H1 (cell line): Measurements from ENCODE around the gene MLH3. TPM values are rescaled to one million over a fixed set of nuclear protein-coding genes. Genes with fewer than 3 reads are reported as not detected.

Experiments used
- CTCF ChIA-PET: fragments of 300-600 bp; sonication (Branson Sonifier 250); formaldehyde crosslinking; loops from one replicate; lab custom pipeline; 2021; ENCODE audit not compliant: partially characterized antibody; lab: Charles Lee
- POLR2A ChIA-PET: fragments of 300-600 bp; sonication (Branson Sonifier 250); formaldehyde crosslinking; loops from one replicate; lab custom pipeline; 2021; ENCODE audit warnings: inconsistent platforms; ENCODE audit not compliant: partially characterized antibody; lab: Charles Lee
- DNase-seq, 2 experiments: peaks; one replicate each; pipeline versions ENCODE4 v3.0.0 to v3.0.0-alpha.2; 2010 to 2022; ENCODE audit warnings: low spot score in 2 of 2, low read depth in 1 of 2, mixed read lengths in 1 of 2
- FAIRE-seq: peaks from 2 replicates; lab custom pipeline; 2011; peaks lifted over from hg19 to GRCh38; lab: Jason Lieb, UNC
- H2AFZ ChIP-seq: 2 replicates; pipeline ENCODE4 v1.8.1; 2012; ENCODE audit warnings: low read length, inconsistent platforms
- H2AK5ac ChIP-seq: 2 replicates; pipeline ENCODE4 v1.6.1; 2013; ENCODE audit warnings: low read depth, low read length
- H2BK120ac ChIP-seq: replicated peaks from 2 replicates; pipeline ENCODE3; 2013; ENCODE audit warnings: low read depth, low read length, inconsistent platforms
- H2BK12ac ChIP-seq: 2 replicates; pipeline ENCODE4 v1.6.1; 2013; ENCODE audit warnings: low read depth, low read length
- H2BK15ac ChIP-seq: 2 replicates; pipeline ENCODE4 v1.6.1; 2013; ENCODE audit warnings: low read length
- H2BK20ac ChIP-seq: 2 replicates; pipeline ENCODE4 v1.6.1; 2013; ENCODE audit warnings: low read length
- H2BK5ac ChIP-seq: 2 replicates; pipeline ENCODE4 v1.6.1; 2013; ENCODE audit warnings: low read depth, low read length
- H3K14ac ChIP-seq: 2 replicates; pipeline ENCODE4 v1.6.1; 2013; ENCODE audit warnings: inconsistent platforms; ENCODE audit not compliant: insufficient read length
- H3K18ac ChIP-seq: 2 replicates; pipeline ENCODE4 v1.6.1; 2013; ENCODE audit warnings: low read length; ENCODE audit errors: extremely low read depth
- H3K23ac ChIP-seq: 2 replicates; pipeline ENCODE4 v1.6.1; 2013; ENCODE audit warnings: inconsistent platforms; ENCODE audit not compliant: insufficient read length
- H3K23me2 ChIP-seq: 2 replicates; pipeline ENCODE4 v1.6.1; 2013; ENCODE audit warnings: low read depth, low read length
- H3K27ac ChIP-seq: 2 replicates; pipeline ENCODE4 v1.6.1; 2011; ENCODE audit warnings: low read depth, low read length, inconsistent platforms
- H3K27me3 ChIP-seq, 4 experiments: replicated peaks in 1 of 4; 1 replicate in 1 of 4; 2 replicates in 3 of 4; pipeline versions ENCODE4 v1.6.1 to v1.8.1; 2011 to 2013; ENCODE audit warnings: low read length in 3 of 4, mild to moderate bottlenecking in 3 of 4, inconsistent platforms in 2 of 4, mixed read lengths in 2 of 4, moderate library complexity in 1 of 4; ENCODE audit not compliant: control insufficient read depth in 3 of 4, insufficient read depth in 3 of 4; ENCODE audit errors: extremely low read depth in 1 of 4
- H3K36me3 ChIP-seq, 4 experiments: 2 replicates each; pipeline versions ENCODE4 v1.6.1 to v1.8.1; 2011 to 2013; ENCODE audit warnings: mild to moderate bottlenecking in 4 of 4, low read length in 3 of 4, moderate library complexity in 2 of 4, control low read depth in 1 of 4, inconsistent platforms in 1 of 4; ENCODE audit not compliant: insufficient read depth in 4 of 4, control insufficient read depth in 2 of 4
- H3K4ac ChIP-seq: replicated peaks from 2 replicates; pipeline ENCODE3; 2013; ENCODE audit warnings: low read length, low read depth, mixed read lengths, inconsistent platforms; ENCODE audit not compliant: insufficient read length
- H3K4me1 ChIP-seq, 4 experiments: replicated peaks in 1 of 4; 1 replicate in 1 of 4; 2 replicates in 3 of 4; pipeline versions ENCODE4 v1.6.1 to v1.8.1; 2011 to 2013; ENCODE audit warnings: low read length in 3 of 4, inconsistent platforms in 2 of 4, mixed read lengths in 1 of 4; ENCODE audit not compliant: insufficient read depth in 4 of 4, control insufficient read depth in 3 of 4
- H3K4me2 ChIP-seq, 2 experiments: 2 replicates each; pipeline versions ENCODE4 v1.6.1 to v1.8.1; 2011 to 2013; ENCODE audit warnings: low read depth in 2 of 2, low read length in 2 of 2, control low read depth in 1 of 2, inconsistent platforms in 1 of 2, mild to moderate bottlenecking in 1 of 2; ENCODE audit not compliant: insufficient read depth in 1 of 2
- H3K4me3 ChIP-seq, 4 experiments: fragments of 200-600, 300-600 bp in 1 of 4; sonication (generic), shearing (Covaris generic), sonication (Bioruptor Twin) in 1 of 4; 2 replicates each; pipeline versions ENCODE4 v1.5.1 to v1.8.1; 2011 to 2016; ENCODE audit warnings: low read length in 4 of 4, low read depth in 3 of 4, control low read depth in 2 of 4, inconsistent platforms in 2 of 4, mild to moderate bottlenecking in 2 of 4, mixed read lengths in 1 of 4, moderate library complexity in 1 of 4; ENCODE audit not compliant: insufficient read depth in 2 of 4; ENCODE audit errors: extremely low read depth in 1 of 4
- H3K56ac ChIP-seq: replicated peaks from 2 replicates; pipeline ENCODE3; 2013; ENCODE audit warnings: low read depth, mild to moderate bottlenecking, mixed read lengths, low read length, inconsistent platforms; ENCODE audit not compliant: insufficient read length
- H3K79me1 ChIP-seq: 2 replicates; pipeline ENCODE4 v1.6.1; 2013; ENCODE audit warnings: low read depth, low read length, control low read depth
- H3K79me2 ChIP-seq, 2 experiments: 2 replicates each; pipeline versions ENCODE4 v1.6.1 to v1.8.1; 2012 to 2013; ENCODE audit warnings: low read length in 2 of 2, mild to moderate bottlenecking in 2 of 2, inconsistent platforms in 1 of 2; ENCODE audit not compliant: insufficient read depth in 2 of 2, control insufficient read depth in 1 of 2
- H3K9ac ChIP-seq, 4 experiments: replicated peaks in 1 of 4; 1 replicate in 1 of 4; 2 replicates in 3 of 4; pipeline versions ENCODE4 v1.6.1 to v1.8.1; 2011 to 2013; ENCODE audit warnings: low read depth in 3 of 4, low read length in 3 of 4, control low read depth in 2 of 4, mild to moderate bottlenecking in 2 of 4, moderate library complexity in 2 of 4, inconsistent platforms in 1 of 4; ENCODE audit errors: extremely low read depth in 1 of 4
- H3K9me3 ChIP-seq, 2 experiments: 2 replicates each; pipeline versions ENCODE4 v1.6.1 to v1.8.1; 2012 to 2013; ENCODE audit warnings: mild to moderate bottlenecking in 2 of 2, moderate library complexity in 2 of 2, control low read depth in 1 of 2, inconsistent platforms in 1 of 2, low read depth in 1 of 2, low read length in 1 of 2, mixed read lengths in 1 of 2; ENCODE audit not compliant: insufficient read depth in 2 of 2
- H4K20me1 ChIP-seq, 2 experiments: replicated peaks in 1 of 2; 2 replicates each; pipeline versions ENCODE3 to v1.8.1; 2011 to 2013; ENCODE audit warnings: inconsistent platforms in 2 of 2, low read length in 2 of 2, mild to moderate bottlenecking in 1 of 2; ENCODE audit not compliant: insufficient read depth in 2 of 2, control insufficient read depth in 1 of 2
- H4K5ac ChIP-seq: 2 replicates; pipeline ENCODE4 v1.6.1; 2013; ENCODE audit warnings: low read length, low read depth, mixed read lengths, inconsistent platforms; ENCODE audit not compliant: insufficient read length
- H4K8ac ChIP-seq: 2 replicates; pipeline ENCODE4 v1.8.0; 2013; ENCODE audit warnings: mild to moderate bottlenecking, moderate library complexity, low read length, inconsistent platforms; ENCODE audit not compliant: insufficient read depth; ENCODE audit errors: extremely low read depth
- H4K91ac ChIP-seq: replicated peaks from 2 replicates; pipeline ENCODE3; 2013; ENCODE audit warnings: low read length, mixed read lengths, inconsistent platforms; ENCODE audit not compliant: insufficient read length
- BACH1 ChIP-seq: IDR thresholded peaks from 2 replicates; pipeline ENCODE4 v1.6.1; 2012; ENCODE audit warnings: low read length, improper control_type of control experiment
- FOSL1 ChIP-seq: IDR thresholded peaks from 2 replicates; pipeline ENCODE4 v1.6.1; 2011; ENCODE audit warnings: mild to moderate bottlenecking, low read depth, low read length, moderate library complexity; ENCODE audit not compliant: insufficient read depth
- JUND ChIP-seq: IDR thresholded peaks from 2 replicates; pipeline ENCODE4 v1.6.1; 2011; ENCODE audit warnings: mild to moderate bottlenecking, improper control_type of control experiment, low read length
- KDM1A ChIP-seq: fragments of 200-600, 300-600 bp; sonication (generic); IDR thresholded peaks from 2 replicates; pipeline ENCODE4 v1.7.1; 2016; ENCODE audit warnings: mild to moderate bottlenecking, low read length, borderline replicate concordance
- RAD21 ChIP-seq, 2 experiments: IDR thresholded peaks in 1 of 2; conservative IDR thresholded peaks in 1 of 2; 2 replicates each; pipeline ENCODE4 v1.6.1; 2011; ENCODE audit warnings: low read depth in 2 of 2, low read length in 2 of 2, improper control_type of control experiment in 1 of 2, inconsistent platforms in 1 of 2, mild to moderate bottlenecking in 1 of 2, moderate library complexity in 1 of 2
- WGBS, 2 experiments: shearing (Covaris generic) in 1 of 2; methylation state at CpG; one replicate each; pipeline versions ENCODE4 v1.1.6 to v1.1.7; 2013 to 2015; ENCODE audit warnings: low lambda C conversion rate in 2 of 2, mixed read lengths in 2 of 2, inconsistent platforms in 1 of 2, low coverage in 1 of 2, missing lambda C conversion rate in 1 of 2; ENCODE audit not compliant: insufficient replicate concordance in 2 of 2, insufficient coverage in 1 of 2, insufficient read length in 1 of 2; ENCODE audit errors: extremely low coverage in 1 of 2, missing lambda C conversion rate in 1 of 2; 5-methylcytosine and 5-hydroxymethylcytosine counted together
- polyA plus RNA-seq, 7 experiments: library from polyadenylated mRNA; depleted of rRNA in 3 of 7; stranded (reverse) in 5 of 7; unstranded in 2 of 7; fragments of >200 nt in 5 of 7; fragments of 200-250 nt in 2 of 7; gene quantifications; 1 replicate in 5 of 7; 2 replicates in 1 of 7; 4 replicates in 1 of 7; pipeline versions ENCODE4 v1.2.1 to v1.2.3, GENCODE V29; 2011 to 2013; ENCODE audit warnings: missing spikeins in 2 of 7, mixed read lengths in 2 of 7
- total RNA-seq: library from RNA; stranded (reverse); fragmentation: NEBNext Ultra II Directional; extraction: Animal tissue kit (Norgen Biotek cat#: 25700); gene quantifications from 2 replicates; pipeline ENCODE4 v1.2.1, GENCODE V29; 2021
- TF ChIP-seq, protein P1 (sequence below): IDR thresholded peaks from 2 replicates; pipeline ENCODE4 v1.6.1; 2011; ENCODE audit warnings: low read depth, mild to moderate bottlenecking, low read length; ENCODE audit not compliant: insufficient read depth
- TF ChIP-seq, protein P2 (sequence below), 3 experiments: IDR thresholded peaks; 1 replicate in 2 of 3; 2 replicates in 1 of 3; pipeline versions ENCODE4 v1.5.1 to v1.6.1; 2011; ENCODE audit warnings: low read length in 3 of 3, mild to moderate bottlenecking in 3 of 3, inconsistent platforms in 2 of 3, low read depth in 1 of 3, moderate library complexity in 1 of 3; ENCODE audit not compliant: insufficient read depth in 1 of 3; ENCODE audit errors: control extremely low read depth in 1 of 3

MLH3 gene
- total and polyA plus RNA-seq, 2 of the 8 experiments (the other 6 are each of a cell fraction or from before 2014, with no cell fraction given) = 9.3 to 20.1 TPM

DNA sequence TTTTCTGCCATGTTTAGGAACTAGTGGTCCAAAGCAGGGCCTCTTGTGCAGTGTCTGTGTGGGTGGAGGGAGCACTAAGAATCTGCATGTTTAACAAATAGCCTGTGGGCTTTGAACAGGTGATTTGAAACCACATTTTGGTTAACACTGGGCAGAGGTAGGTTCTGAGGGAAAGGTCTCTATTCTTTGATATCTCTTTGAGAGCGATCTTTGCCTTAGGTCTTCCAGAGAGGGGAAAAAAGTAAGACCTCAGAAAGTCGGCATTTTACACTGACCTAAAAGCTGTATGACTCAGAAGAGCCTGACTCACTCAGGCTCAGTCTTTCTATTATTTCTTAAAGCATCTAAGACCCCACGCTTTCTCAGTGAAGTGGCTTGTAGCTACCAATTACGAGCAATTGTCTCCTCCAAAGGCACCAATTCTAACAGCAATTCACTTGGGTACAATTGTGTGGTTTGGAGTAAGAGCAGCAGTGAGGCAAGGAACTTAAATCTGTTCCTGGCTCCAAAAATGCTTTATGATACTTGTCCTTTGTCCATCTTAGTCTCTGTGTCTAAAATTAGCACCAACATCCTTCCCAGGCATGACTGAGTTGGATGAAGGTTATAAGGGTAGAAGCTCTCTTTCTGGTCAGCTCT is 39.8 kb downstream of the MLH3 start:
- H4K8ac ChIP-seq = no peak overlapping the region
- H2BK120ac ChIP-seq = no peak overlapping the region
- H3K14ac ChIP-seq = no peak overlapping the region
- 84% methylated on average over 4 of the region's 4 CpGs; no CpG with 5 or more reads in 1 of the 2 experiments for WGBS, 2 experiments
- H4K91ac ChIP-seq = no peak overlapping the region
- no peak overlapping the region for H3K23ac ChIP-seq
- no peaks in the 10 kb centered on the region for H3K79me1 ChIP-seq
- peaks cover 2 to 53% (median 26%) of the 10 kb centered on the region in 4 experiments; a peak in 7 of 8 replicates for H3K36me3 ChIP-seq
- no peaks in the 10 kb centered on the region for H3K4me1 ChIP-seq
- no peak overlapping the region for H3K4me2 ChIP-seq
- TF ChIP-seq RAD21 (IDR thresholded peaks at IDR 0.05 in 1 of 2, conservative IDR thresholded peaks at IDR 0.05 in 1 of 2; ENCODE audit: low read depth in 2 of 2, low read length in 2 of 2) (no peak), KDM1A (no peak), FOSL1 (no peak), BACH1 (no peak), JUND (no peak)
- TF ChIP-seq, protein P1, sequence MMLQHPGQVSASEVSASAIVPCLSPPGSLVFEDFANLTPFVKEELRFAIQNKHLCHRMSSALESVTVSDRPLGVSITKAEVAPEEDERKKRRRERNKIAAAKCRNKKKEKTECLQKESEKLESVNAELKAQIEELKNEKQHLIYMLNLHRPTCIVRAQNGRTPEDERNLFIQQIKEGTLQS = no peak
- TF ChIP-seq, protein P2, sequence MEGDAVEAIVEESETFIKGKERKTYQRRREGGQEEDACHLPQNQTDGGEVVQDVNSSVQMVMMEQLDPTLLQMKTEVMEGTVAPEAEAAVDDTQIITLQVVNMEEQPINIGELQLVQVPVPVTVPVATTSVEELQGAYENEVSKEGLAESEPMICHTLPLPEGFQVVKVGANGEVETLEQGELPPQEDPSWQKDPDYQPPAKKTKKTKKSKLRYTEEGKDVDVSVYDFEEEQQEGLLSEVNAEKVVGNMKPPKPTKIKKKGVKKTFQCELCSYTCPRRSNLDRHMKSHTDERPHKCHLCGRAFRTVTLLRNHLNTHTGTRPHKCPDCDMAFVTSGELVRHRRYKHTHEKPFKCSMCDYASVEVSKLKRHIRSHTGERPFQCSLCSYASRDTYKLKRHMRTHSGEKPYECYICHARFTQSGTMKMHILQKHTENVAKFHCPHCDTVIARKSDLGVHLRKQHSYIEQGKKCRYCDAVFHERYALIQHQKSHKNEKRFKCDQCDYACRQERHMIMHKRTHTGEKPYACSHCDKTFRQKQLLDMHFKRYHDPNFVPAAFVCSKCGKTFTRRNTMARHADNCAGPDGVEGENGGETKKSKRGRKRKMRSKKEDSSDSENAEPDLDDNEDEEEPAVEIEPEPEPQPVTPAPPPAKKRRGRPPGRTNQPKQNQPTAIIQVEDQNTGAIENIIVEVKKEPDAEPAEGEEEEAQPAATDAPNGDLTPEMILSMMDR (IDR thresholded peaks at IDR 0.05; ENCODE audit: control extremely low read depth in 1 of 3, insufficient read depth in 1 of 3, low read depth in 1 of 3, low read length in 3 of 3) = no peak
- no peak overlapping the region for H3K4me3 ChIP-seq
- H3K9me3 ChIP-seq = no peaks in the 10 kb centered on the region
- no peaks in the 10 kb centered on the region for H3K27me3 ChIP-seq
- H2AFZ ChIP-seq = no peak overlapping the region
- DNase-seq (no peak), FAIRE-seq (no peak)
- no peak overlapping the region for H2BK5ac ChIP-seq
- H3K27ac ChIP-seq = no peak overlapping the region
- CTCF ChIA-PET = interaction anchor here (1.4 kb wide), 1 partner anchor 62 kb away, joined by 3 read pairs; no protein-coding TSS in a partner anchor
- no peak overlapping the region for H3K18ac ChIP-seq
- H2BK12ac ChIP-seq = no peak overlapping the region
- no peak overlapping the region for H4K5ac ChIP-seq
- H3K56ac ChIP-seq = no peak overlapping the region
- H2BK20ac ChIP-seq = no peak overlapping the region
- H3K23me2 ChIP-seq = no peaks in the 10 kb centered on the region
- no peak overlapping the region for H3K4ac ChIP-seq
- H3K79me2 ChIP-seq = no peaks in the 10 kb centered on the region
- no peak overlapping the region for H3K9ac ChIP-seq
- no peak overlapping the region for H2BK15ac ChIP-seq
- no peak overlapping the region for H2AK5ac ChIP-seq
- H4K20me1 ChIP-seq = peaks cover 0 to 2% of the 10 kb centered on the region in 2 experiments
- POLR2A ChIA-PET = interaction anchor here (1.0 to 4.6 kb wide), 3 partner anchors 7 to 34 kb away, joined by 3 to 19 read pairs (median 3); no protein-coding TSS in a partner anchor
